SK-N-MC (cell line): Measurements from ENCODE around the gene GGT6.

Source experiments
- EZH2 ChIP-seq: fragments of 200-600 bp; sonication (generic); IDR thresholded peaks from one replicate; pipeline ENCODE4 v1.6.1; 2017; ENCODE audit warnings: antibody characterized with exemption
- FOXP2 ChIP-seq: optimal IDR thresholded peaks from 2 replicates; pipeline ENCODE3; 2011; ENCODE audit warnings: mild to moderate bottlenecking, moderate library complexity; ENCODE audit not compliant: insufficient read depth; ENCODE audit errors: extremely low read length, control extremely low read depth
- POLR2AphosphoS5 ChIP-seq: IDR thresholded peaks from 2 replicates; pipeline ENCODE4 v1.6.1; 2012; ENCODE audit warnings: mild to moderate bottlenecking, low read depth, low read length, borderline replicate concordance

DNA sequence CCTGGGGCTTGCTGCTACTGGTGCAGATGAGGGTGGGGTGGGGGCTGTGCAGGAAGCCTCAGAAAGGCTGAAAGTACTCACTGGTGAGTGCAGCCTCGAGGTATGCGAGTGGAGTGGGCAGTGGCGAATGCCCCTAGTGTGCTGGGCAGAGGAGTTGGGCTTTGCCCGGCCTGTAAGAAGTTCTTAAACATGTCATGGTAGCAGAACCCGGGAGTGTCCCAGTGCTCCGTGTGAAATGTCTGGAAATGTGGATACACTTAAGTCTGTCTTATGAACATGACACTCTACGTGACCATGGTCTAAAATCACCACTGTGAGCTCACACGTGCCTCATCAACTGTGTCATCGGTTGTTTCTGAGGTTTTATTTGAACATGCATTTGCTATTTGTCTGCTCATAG is 25.7 kb upstream of the GGT6 start:
- TF ChIP-seq POLR2AphosphoS5 = no peak
- TF ChIP-seq EZH2 = no peak
- TF ChIP-seq FOXP2 = no peak
